ENCODE data around the gene MLN. TPM values are rescaled to one million over a fixed set of nuclear protein-coding genes. Genes with fewer than 3 reads are reported as not detected.

MLN gene
- total and polyA plus RNA-seq, 2 donors (not counting 1 experiment from before 2014, with no cell fraction given) = not detected

GRCh38 chr6:33761922-33762629 lies 41.7 kb downstream of the MLN start:
- no peak overlapping the region for H3K27ac Mint-ChIP-seq
- H2AFZ ChIP-seq (ENCODE audit: insufficient read depth, low read depth, low read length, poor library complexity, severe bottlenecking) = no peak overlapping the region
- no peak overlapping the region for H3K4me3 ChIP-seq (ENCODE audit: control extremely low read depth in 1 of 5, extremely low read depth in 1 of 5, insufficient read depth in 1 of 5, low read depth in 2 of 5, low read length in 4 of 5)
- H3K4me1 Mint-ChIP-seq = peaks cover 3% of the 10 kb centered on the region
- peak; percentile 52 for DNase-seq
- no peaks in the 10 kb centered on the region for H3K36me3 ChIP-seq (replicated peaks in 1 of 2; ENCODE audit: control extremely low read depth in 1 of 2, control insufficient read depth in 1 of 2, extremely low read depth in 1 of 2, insufficient read depth in 2 of 2, low read length in 1 of 2)
- no peaks in the 10 kb centered on the region for H3K79me2 ChIP-seq (ENCODE audit: control insufficient read depth, insufficient read depth, low read length)
- no peak overlapping the region for H3K4me2 ChIP-seq (replicated peaks; ENCODE audit: low read depth, low read length, poor library complexity, severe bottlenecking)
- H3K9me3 ChIP-seq (ENCODE audit: control extremely low read depth in 1 of 3, control insufficient read depth in 2 of 3, insufficient read depth in 1 of 3, low read length in 2 of 3) = no peaks in the 10 kb centered on the region
- intact Hi-C loops (cut with micrococcal nuclease) = loop anchor here (1.0 kb wide), 1 partner anchor 177 kb away; no protein-coding TSS in a partner anchor
- no peaks in the 10 kb centered on the region for H3K4me1 ChIP-seq (ENCODE audit: control insufficient read depth in 2 of 2, insufficient read depth in 2 of 2, low read length in 2 of 2)
- 67% methylated on average over 6 of the region's 7 CpGs for WGBS (ENCODE audit: insufficient coverage)
- H3K27ac ChIP-seq (ENCODE audit: low read length in 2 of 2) = no peak overlapping the region
- H3K27me3 ChIP-seq (replicated peaks in 1 of 4; ENCODE audit: control extremely low read depth in 1 of 4, control insufficient read depth in 3 of 4, insufficient read depth in 4 of 4, low read length in 3 of 4) = peaks cover 0 to 4% (median 0%) of the 10 kb centered on the region in 4 experiments
- H3K9ac ChIP-seq (ENCODE audit: low read length) = no peak overlapping the region
- POLR2A ChIA-PET = no interaction called here
- H3K4me3 Mint-ChIP-seq = no peak overlapping the region
- ATAC-seq (ENCODE audit: low read depth) = no peak
- peaks cover 39% of the 10 kb centered on the region for H3K27me3 Mint-ChIP-seq
- no peak for TF ChIP-seq CTCF (IDR thresholded peaks at IDR 0.05)
- TF ChIP-seq EZH2 (IDR thresholded peaks at IDR 0.05; ENCODE audit: borderline replicate concordance, insufficient read depth, low read depth, low read length, poor library complexity, severe bottlenecking) = no peak
- CTCF ChIA-PET = interaction anchor here (1.0 to 4.2 kb wide), 6 partner anchors 9 to 176 kb away, joined by 3 to 23 read pairs (median 6); partner anchors contain the start of gene UQCC2
- H3K9me3 Mint-ChIP-seq (ENCODE audit: insufficient read depth) = no peaks in the 10 kb centered on the region
- no peaks in the 10 kb centered on the region for H4K20me1 ChIP-seq (ENCODE audit: control insufficient read depth, insufficient read depth, low read length, poor library complexity, severe bottlenecking)

- DNase-seq (no peak), ATAC-seq (ENCODE audit: low read depth) (no peak)
- H3K4me3 ChIP-seq (ENCODE audit: control extremely low read depth in 1 of 5, extremely low read depth in 1 of 5, insufficient read depth in 1 of 5, low read depth in 2 of 5, low read length in 4 of 5) = no peak overlapping the region
- H3K27me3 Mint-ChIP-seq = peaks cover 37% of the 10 kb centered on the region
- CTCF ChIA-PET = interaction anchor here (0.8 to 4.2 kb wide), 7 partner anchors 9 to 175 kb away, joined by 3 to 23 read pairs (median 5); partner anchors contain the start of gene UQCC2
- H2AFZ ChIP-seq (ENCODE audit: insufficient read depth, low read depth, low read length, poor library complexity, severe bottlenecking) = no peak overlapping the region
- H3K27ac Mint-ChIP-seq = no peak overlapping the region
- POLR2A ChIA-PET = no interaction called here
- H3K4me2 ChIP-seq (replicated peaks; ENCODE audit: low read depth, low read length, poor library complexity, severe bottlenecking) = no peak overlapping the region
- peaks cover 0 to 4% (median 0%) of the 10 kb centered on the region in 4 experiments for H3K27me3 ChIP-seq (replicated peaks in 1 of 4; ENCODE audit: control extremely low read depth in 1 of 4, control insufficient read depth in 3 of 4, insufficient read depth in 4 of 4, low read length in 3 of 4)
- no peaks in the 10 kb centered on the region for H3K36me3 ChIP-seq (replicated peaks in 1 of 2; ENCODE audit: control extremely low read depth in 1 of 2, control insufficient read depth in 1 of 2, extremely low read depth in 1 of 2, insufficient read depth in 2 of 2, low read length in 1 of 2)
- no peak overlapping the region for H3K9ac ChIP-seq (ENCODE audit: low read length)
- H3K9me3 Mint-ChIP-seq (ENCODE audit: insufficient read depth) = no peaks in the 10 kb centered on the region
- no peak for TF ChIP-seq CTCF (IDR thresholded peaks at IDR 0.05)
- no peak for TF ChIP-seq EZH2 (IDR thresholded peaks at IDR 0.05; ENCODE audit: borderline replicate concordance, insufficient read depth, low read depth, low read length, poor library complexity, severe bottlenecking)
- 88% methylated on average over 2 of the region's 2 CpGs for WGBS (ENCODE audit: insufficient coverage)
- peaks cover 3% of the 10 kb centered on the region for H3K4me1 Mint-ChIP-seq
- no peak overlapping the region for H3K27ac ChIP-seq (ENCODE audit: low read length in 2 of 2)
- no peaks in the 10 kb centered on the region for H3K79me2 ChIP-seq (ENCODE audit: control insufficient read depth, insufficient read depth, low read length)
- no peaks in the 10 kb centered on the region for H4K20me1 ChIP-seq (ENCODE audit: control insufficient read depth, insufficient read depth, low read length, poor library complexity, severe bottlenecking)
- no peak overlapping the region for H3K4me3 Mint-ChIP-seq
- intact Hi-C loops (cut with micrococcal nuclease) = no loop called here
- no peaks in the 10 kb centered on the region for H3K9me3 ChIP-seq (ENCODE audit: control extremely low read depth in 1 of 3, control insufficient read depth in 2 of 3, insufficient read depth in 1 of 3, low read length in 2 of 3)
- H3K4me1 ChIP-seq (ENCODE audit: control insufficient read depth in 2 of 2, insufficient read depth in 2 of 2, low read length in 2 of 2) = no peaks in the 10 kb centered on the region
Measured at GRCh38 chr6:33761581-33761921, 42.3 kb downstream of the MLN start.

All from B cell (primary cell).